HG03520 (cell line): ENCODE measurements around the gene DRC3.
A peak's percentile ranks its signal among the peaks of the same experiment; 100 is the strongest.
"Not testable (repeated sequence)": the region's sequence is repeated elsewhere in the genome, so short reads cannot be mapped to it uniquely, and the experiment has no call there.

Experiments
- ATAC-seq: cut with Tn5 transposase; IDR thresholded peaks from one replicate; pipeline ENCODE4 v1.9.1; 2021; ENCODE audit warnings: mild to moderate bottlenecking, moderate library complexity; ENCODE audit not compliant: unreplicated experiment

DRC3 gene

DNA sequence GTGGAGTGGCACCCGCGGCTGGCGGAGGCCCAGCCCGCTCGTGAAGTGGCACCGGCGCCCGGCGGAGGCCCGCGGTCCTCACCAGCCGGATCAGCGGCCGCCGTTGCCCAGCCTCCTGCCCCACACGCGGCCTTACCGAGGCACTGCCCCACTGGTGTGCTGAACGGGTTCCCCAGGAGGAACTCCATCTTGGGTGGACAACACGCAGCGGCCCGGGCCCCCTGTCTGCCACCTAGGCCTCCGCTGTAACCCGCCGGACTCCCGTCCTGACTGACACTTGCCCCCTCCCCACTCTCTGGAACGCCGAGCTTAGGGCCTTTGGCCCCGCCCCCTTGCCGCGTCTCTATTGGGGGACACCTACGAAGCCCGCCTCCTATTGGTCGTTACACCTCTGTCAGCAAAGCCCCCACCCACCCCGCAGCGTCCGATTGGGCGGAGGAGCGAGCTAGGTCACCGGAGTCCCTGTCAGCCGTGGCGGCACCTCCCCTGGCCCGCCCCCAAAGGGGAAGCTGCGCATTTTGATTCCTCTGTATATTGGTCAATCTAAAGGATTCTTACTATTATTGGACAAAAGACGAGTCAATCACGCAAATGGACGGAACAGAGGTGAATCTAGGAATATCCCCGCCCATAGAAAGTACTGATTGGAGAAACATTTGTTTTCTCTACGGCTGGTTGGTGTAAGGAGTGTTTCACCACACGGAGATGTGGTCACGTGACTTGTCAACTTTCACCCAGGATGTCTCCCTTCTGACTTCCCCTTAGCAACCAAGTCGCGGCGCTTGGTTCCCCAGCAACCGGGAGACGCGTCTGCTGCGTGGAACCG is at the start of gene DRC3, which contains the start of gene TOM1L2:
DRC3 (plus strand) TSS at position 737 of the 826 bp plus-strand sequence. CDS start 4,737 bp downstream, outside the sequence.
TOM1L2 (minus strand) TSS at position 275 of the 826 bp plus-strand sequence; CDS start at position 188, 87 bp downstream.
- peak; percentile 93 for ATAC-seq

DNA sequence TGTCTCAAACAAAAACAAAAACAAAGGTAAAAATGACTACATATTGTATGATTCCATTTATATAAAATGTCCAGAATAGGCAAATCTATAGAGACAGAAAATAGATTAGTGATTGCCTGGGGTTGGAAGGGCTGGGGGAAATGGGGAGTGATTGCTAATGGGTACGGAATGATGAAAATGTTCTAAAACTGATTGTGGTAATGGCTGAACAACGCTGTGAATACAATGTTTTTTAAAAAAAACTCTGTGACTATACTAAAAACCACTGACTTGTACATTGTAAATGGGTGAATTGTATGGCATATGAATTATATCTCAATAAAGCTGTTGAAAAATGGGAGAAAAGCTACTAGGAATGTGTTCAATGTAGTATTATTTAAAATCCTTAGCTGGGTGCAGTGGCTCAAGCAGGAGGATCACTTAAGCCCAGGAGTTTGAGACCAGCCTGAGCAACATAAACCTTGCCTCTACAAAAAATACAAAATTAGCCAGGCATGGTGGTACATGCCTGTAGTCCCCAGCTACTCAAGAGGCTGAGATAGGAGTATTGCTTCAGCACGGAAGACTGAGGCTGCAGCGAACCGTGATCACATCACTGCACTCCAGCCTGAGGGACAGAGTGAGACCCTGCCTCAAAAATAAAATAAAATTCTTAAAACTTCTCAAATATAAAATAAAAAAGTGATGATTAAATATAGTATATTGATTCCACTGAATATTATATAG is 48.4 kb upstream of the DRC3 start:
- ATAC-seq, result no peak

- ATAC-seq, result no peak
Observed at GRCh38 chr17:17924857-17925250, 47.8 kb upstream of the DRC3 start.

DNA sequence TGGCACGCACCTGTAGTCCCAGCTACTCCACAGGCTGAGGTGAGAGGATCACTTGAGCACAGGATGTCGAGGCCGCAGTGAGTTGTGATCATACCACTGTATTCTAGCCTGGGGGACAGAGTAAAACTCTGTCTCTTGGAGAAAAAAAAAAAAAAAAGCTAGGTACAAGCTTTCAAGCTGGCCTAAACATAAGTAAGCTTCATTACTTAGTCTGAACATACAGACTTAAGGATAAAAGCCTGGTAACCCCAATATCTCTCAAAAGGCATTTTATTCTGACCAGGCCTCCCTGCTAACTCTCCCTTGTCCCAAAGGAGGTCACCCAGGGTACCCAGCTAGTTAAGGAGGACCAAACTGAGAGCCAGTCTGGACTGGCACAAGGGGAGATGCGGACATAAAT is 46.6 kb upstream of the DRC3 start:
- ATAC-seq, result no peak

DNA sequence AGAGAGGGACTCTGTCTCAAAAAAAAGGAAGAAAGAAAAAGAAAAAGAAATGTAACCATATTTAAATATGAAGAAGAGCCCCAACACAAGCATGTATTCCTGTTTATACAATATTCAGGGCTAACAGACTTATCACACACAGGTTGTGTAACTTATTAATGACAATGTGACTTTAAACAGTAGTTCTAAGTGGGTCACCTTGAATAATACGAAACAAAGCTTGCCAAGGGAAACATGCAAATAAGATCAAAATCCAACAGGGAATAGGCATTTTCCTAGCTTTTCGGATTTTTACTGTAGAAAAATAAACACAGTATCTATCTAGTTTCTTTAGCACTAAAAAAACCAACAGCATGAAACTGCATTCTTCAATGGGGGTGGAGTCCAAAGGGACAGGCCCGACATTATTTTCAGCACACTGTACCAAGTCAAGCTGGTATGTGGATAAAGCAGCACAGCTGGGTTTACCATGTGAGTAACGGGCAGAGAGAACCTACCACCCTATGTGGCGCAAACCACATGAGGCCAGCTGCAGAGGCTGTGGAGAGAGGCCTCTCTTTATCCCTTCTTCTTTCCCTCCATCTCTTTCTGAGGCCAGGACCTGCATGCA is 45.7 kb upstream of the DRC3 start:
- no peak for ATAC-seq

- no peak for ATAC-seq
Observed at GRCh38 chr17:17928398-17929287, 44.0 kb upstream of the DRC3 start.

GRCh38 chr17:17929655-17930380 is 42.8 kb upstream of the DRC3 start:
- ATAC-seq, result no peak

DNA sequence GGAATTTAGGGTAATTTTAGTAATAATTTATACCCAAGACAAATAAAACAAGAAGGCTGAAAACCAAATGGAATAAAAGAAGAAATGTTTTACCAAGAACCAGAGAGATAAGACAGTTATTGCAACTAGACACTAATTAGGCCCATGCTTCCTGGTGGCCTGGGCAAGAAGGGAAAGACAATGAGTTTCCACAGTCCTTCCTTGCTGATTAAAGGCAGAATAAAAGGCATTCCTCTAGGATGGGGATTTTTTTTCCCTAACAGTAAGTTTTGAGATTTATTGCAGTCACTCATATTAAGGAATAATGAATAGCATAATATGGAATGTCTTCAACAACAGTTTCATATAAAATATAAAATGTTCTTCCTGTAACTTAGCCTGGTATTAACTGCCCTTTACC is 42.0 kb upstream of the DRC3 start:
- no peak for ATAC-seq

GRCh38 chr17:17931159-17931558 is 41.5 kb upstream of the DRC3 start:
- no peak for ATAC-seq

DNA sequence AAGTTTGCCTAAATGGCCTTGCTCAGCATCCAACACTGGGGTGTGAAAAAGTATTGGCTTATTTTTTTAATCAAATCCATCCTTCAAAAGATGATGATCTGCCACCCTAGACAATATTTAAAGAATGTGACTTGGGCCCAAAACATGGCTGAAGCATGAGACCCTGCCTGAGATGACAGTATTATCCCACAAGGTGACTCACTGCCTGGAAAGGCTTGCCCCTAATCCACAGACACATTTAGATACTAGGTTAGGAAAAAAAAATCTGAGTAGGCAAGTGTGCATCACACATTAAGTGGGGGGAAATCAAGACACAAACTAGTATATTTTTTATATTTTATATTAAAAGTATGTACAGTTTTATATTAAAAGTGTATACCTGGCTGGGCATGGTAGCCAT is 38.9 kb upstream of the DRC3 start:
- no peak for ATAC-seq

DNA sequence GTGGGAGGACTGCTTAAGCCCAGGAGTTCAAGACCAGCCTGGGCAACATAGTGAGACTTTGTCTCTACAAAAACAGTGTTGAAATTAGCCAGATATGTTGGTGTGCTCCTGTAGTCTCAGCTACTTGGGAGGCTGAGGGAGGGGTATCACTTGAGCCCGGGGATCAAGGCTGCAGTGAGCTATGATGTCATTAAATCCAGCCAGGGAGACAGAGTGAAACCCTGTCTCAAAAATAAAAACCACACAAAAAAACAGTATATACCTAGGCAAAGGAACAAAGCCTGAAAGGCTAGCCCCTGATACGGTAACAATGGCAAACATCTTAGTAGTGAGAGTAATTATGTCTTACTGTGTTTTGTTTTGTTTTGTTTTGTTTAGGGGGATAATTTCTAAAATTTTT is 38.4 kb upstream of the DRC3 start:
- ATAC-seq, result no peak

- no peak for ATAC-seq
Observed at GRCh38 chr17:17934806-17935205, 37.9 kb upstream of the DRC3 start.

GRCh38 chr17:17935321-17936271 is 37.1 kb upstream of the DRC3 start:
- ATAC-seq, result no peak

- ATAC-seq, result no peak
Observed at GRCh38 chr17:17937201-17937853, 35.3 kb upstream of the DRC3 start.

DNA sequence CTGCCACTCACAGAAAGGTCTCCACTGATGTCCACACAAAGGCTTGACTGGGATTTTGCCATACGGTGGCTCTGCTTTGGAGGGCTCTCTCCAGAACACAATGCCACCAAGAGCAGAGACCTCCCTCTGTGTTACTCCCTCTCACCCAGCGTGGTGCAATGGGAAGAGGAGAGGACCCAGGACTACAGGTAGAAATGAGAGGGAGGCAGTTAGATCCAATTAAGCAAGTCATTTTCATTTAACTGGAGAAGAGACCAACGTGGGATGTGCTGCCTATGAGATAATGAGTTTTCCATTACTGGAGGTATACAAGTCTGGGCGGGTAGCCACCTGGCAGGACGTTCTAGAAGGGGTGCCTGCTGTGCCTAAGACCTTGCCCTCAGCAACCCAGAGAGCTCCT is 34.7 kb upstream of the DRC3 start:
- ATAC-seq, result no peak

- no peak for ATAC-seq
Observed at GRCh38 chr17:17938388-17939107, 34.1 kb upstream of the DRC3 start.

GRCh38 chr17:17939941-17940340 is 32.7 kb upstream of the DRC3 start:
- ATAC-seq, result not testable (repeated sequence)

DNA sequence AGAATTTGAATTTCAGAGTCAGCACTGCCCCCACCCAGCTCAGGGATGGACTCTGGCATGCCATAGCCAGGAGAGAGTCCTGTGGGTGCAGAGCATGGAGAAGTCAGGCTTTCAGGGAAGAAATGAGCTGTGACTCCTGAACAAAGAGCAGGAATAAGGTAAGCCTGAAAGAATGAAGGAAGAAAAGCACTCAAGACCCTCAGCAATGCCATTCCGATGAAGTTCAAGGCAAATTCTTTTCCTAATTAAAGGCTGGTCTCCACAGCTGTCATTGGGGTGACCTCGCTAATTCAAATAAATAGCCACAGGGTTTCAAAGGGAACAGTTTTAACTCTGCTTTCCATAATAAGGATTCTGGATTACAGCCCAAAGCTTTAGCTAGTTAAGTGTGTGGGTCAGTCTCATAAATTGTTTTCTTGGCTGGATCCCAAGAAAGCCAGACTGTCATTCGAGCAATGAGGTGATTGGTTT is 32.2 kb upstream of the DRC3 start:
- ATAC-seq, result no peak
